ENCODE data around the gene ANKRD12.
A peak's percentile ranks its signal among the peaks of the same experiment; 100 is the strongest.
"Not testable (repeated sequence)": the region's sequence is repeated elsewhere in the genome, so short reads cannot be mapped to it uniquely, and the experiment has no call there.

Gene ANKRD12

GRCh38 chr18:9147440-9148202 is 11.0 kb downstream of the ANKRD12 start:
- peak; percentile 55 to 77 for DNase-seq

- no peak for DNase-seq
These were observed 11.6 kb downstream of the ANKRD12 start for GRCh38 chr18:9148203-9148552.

DNA sequence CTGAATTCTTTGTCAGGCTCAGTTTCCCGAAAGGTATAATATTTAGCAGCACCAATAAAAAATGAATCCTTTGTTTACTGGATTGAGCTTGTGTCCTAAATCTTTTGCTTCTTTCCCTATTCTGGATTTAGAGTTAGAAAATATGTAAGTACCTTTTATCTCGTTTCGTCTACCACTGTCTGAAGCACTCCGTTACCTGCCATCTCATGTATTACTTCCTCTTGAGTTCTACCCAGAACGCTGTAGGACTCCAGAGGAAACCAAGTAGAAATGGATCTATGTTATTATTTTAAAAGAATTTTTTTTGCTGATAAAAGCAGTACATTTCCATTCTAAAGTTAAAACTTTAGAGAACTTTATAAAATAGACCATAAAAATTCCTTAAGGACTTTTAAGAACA is 13.5 kb downstream of the ANKRD12 start:
- DNase-seq: no peak

DNA sequence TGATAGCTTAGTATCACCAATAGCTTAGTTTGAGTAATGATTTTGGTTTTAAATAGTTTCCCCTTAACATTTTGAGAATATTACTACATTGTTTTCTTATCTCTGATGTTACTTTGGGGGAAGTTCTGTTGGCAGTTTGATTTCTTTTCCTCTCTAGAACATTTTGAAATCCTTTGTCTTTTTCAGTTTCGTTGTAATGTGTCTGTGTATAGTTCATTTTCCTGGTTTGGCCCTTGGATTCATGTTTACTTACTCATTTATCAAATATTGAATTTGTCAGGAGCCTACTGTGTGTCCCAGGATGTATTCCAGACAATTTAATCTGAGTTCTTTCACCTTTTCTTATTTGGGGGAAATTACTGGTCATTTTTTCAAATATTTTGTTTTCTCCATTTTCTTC is 16.7 kb downstream of the ANKRD12 start:
- DNase-seq: no peak

- DNase-seq: no peak
These were observed 20.1 kb downstream of the ANKRD12 start for GRCh38 chr18:9156604-9157249.

GRCh38 chr18:9157806-9158205 is 21.2 kb downstream of the ANKRD12 start:
- DNase-seq: no peak

GRCh38 chr18:9160014-9160413 is 23.4 kb downstream of the ANKRD12 start:
- DNase-seq: no peak

DNA sequence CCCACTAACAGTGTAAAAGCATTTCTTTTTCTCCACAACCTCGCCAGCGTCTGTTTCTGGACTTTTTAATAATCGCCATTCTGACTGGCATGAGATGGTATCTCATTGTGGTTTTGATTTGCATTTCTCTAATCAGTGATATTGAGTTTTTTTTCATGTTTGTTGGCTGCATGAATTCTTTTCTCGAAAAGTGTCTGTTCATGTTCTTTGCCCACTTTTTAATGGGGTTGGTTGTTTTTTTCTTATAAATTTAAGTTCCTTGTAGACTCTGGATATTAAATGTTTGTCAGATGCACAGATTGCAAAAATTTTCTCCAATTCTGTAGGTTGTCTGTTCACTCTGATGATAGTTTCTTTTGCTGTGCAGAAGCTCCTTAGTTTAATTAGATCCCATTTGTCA is 26.1 kb downstream of the ANKRD12 start:
- not testable (repeated sequence) for DNase-seq

DNA sequence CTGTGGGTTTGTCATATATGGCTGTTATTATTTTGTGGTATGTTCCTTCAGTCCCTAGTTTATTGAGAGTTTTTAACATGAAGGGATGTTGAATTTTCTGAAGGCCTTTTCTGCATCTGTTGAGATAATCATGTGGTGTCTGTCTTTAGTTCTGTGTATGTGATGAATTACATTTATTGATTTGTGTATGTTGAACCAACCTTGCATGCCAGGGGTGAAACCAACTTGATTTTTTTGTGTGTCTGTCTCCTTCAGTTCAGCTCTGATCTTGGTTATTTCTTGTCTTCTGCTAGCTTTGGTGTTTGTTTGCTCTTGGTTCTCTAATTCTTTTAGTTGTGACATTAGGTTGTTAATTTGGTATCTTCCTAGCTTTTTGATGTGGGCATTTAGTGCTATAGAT is 27.6 kb downstream of the ANKRD12 start:
- DNase-seq: not testable (repeated sequence)

GRCh38 chr18:9165883-9166282 is 29.3 kb downstream of the ANKRD12 start:
- not testable (repeated sequence) for DNase-seq

GRCh38 chr18:9169515-9169914 is 32.9 kb downstream of the ANKRD12 start:
- not testable (repeated sequence) for DNase-seq

DNA sequence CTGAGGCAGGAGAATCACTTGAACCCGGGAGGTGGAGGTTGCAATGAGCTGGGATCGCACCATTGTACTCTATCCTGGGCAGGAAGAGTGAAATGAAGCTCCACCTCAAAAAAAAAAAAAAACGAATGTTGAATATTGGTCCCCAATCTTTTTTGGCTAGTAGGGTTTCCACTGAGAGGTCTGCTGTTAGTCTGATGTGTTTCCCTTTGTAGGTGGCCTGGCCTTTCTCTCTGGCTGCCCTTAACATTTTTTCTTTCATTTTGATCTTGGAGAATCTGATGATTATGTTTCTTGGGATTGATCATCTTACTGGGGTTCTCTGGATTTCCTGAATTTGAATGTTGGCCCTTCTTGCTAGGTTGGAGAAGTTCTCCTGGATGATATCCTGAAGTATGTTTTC is 35.3 kb downstream of the ANKRD12 start:
- not testable (repeated sequence) for DNase-seq

DNA sequence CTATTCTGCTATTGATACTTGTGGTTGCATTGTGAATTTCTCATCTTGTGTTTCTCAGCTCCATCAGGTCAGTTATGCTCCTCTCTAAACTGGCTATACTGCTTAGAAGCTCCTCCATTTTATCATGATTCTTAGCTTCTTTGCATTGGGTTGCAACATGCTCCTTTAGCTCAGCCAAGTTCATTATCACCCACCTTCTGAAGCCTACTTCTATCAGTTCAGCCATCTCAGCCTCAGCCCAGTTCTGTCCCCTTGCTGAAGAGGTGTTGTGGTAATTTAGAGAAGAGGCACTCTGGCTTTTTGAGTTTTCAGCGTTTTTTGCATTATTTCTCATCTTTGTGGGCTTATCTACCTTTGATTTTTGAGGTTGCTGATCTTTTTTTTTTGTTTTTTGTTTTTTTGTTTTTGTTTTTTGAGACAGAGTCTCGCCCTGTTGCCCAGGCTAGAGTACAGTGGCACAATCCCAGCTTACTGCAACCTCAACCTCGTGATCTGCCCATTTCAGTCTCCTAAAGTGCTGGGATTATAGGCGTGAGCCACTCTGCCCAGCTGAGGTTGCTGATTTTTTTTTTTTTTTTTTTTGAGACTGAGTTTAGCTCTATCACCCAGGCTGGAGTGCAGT is 36.0 kb downstream of the ANKRD12 start:
- no peak for DNase-seq

GRCh38 chr18:9173770-9174233 is 37.2 kb downstream of the ANKRD12 start:
- DNase-seq: no peak

GRCh38 chr18:9174302-9174701 is 37.7 kb downstream of the ANKRD12 start:
- no peak for DNase-seq

GRCh38 chr18:9175115-9175514 is 38.5 kb downstream of the ANKRD12 start:
- DNase-seq: no peak

DNA sequence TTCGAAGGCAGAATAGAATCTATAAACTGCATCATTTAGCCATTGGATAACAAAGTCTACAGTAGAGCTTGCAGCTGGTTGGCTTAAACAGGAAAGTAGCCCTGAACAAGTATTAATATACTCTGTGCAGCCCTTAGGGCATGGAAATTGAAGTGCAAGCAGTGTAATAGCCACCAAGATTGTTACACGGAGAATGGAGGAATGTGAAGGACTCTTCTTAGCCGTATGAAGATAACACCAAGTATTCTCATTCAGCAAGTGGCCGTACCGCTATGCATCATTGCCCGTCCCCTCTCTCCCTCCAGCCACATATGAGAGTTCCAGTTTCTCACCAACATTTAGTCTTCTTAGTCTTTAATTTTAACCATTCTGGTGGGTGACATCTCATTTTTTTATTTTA is 40.5 kb downstream of the ANKRD12 start:
- DNase-seq: no peak

GRCh38 chr18:9177466-9177865 is 40.9 kb downstream of the ANKRD12 start:
- no peak for DNase-seq

GRCh38 chr18:9178557-9178956 is 42.0 kb downstream of the ANKRD12 start:
- DNase-seq: no peak

GRCh38 chr18:9181275-9181674 is 44.7 kb downstream of the ANKRD12 start:
- no peak for DNase-seq

DNA sequence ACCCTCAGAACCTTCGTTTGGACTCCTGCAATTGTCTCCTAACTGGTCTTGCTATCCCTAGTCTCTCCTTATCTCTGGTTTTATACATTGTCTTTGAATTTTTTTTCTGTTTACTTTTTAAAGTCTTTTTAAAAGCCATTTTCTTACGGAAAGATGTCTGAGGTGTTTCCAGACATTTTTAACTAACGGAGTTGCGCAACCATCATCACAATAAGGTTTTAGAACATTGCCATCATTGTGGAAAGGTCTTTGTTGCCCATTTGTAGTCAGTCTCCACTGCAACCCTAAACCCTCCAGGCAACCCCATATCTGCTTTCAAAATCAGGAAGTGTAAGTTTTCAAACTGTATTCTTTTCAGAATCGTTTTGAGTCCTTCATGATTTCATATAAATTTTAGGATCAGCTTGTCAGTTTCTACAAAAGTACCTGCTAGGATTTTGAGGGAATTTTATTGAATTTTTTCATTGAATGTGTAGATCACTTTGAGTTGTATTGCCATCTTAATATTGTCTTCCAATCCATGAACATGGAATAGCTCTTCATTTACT is 46.3 kb downstream of the ANKRD12 start:
- no peak for DNase-seq

GRCh38 chr18:9184998-9185613 is 48.5 kb downstream of the ANKRD12 start:
- DNase-seq: peak in 1 of 2 donors; percentile 23

All from CD4-positive, alpha-beta T cell treated with Interferon alpha-2 for 1 hour (primary cell).